Glomerular visceral epithelial cell (primary cell): Measurements from ENCODE around the gene NCAM2.

Experiments
- DNase-seq: peaks from one replicate; pipeline ENCODE4 v3.0.0-alpha.2; 2016; ENCODE audit errors: extremely low spot score

Gene NCAM2

GRCh38 chr21:21175798-21176334, 177.7 kb downstream of the NCAM2 start:
- DNase-seq, result no peak

GRCh38 chr21:21177353-21177986, 179.3 kb downstream of the NCAM2 start:
- no peak for DNase-seq

- no peak for DNase-seq
Observed at GRCh38 chr21:21179619-21180298, 181.6 kb downstream of the NCAM2 start.

- no peak for DNase-seq
Observed at GRCh38 chr21:21182401-21183010, 184.3 kb downstream of the NCAM2 start.

GRCh38 chr21:21183092-21183491, 184.9 kb downstream of the NCAM2 start:
- DNase-seq, result no peak

GRCh38 chr21:21184771-21185528, 186.7 kb downstream of the NCAM2 start:
- DNase-seq, result no peak

- no peak for DNase-seq
Observed at GRCh38 chr21:21187579-21187978, 189.4 kb downstream of the NCAM2 start.

GRCh38 chr21:21188513-21189195, 190.4 kb downstream of the NCAM2 start:
- no peak for DNase-seq

GRCh38 chr21:21195417-21195943, 197.3 kb downstream of the NCAM2 start:
- DNase-seq, result no peak

- DNase-seq, result peak; percentile 10
Observed at GRCh38 chr21:21196087-21196486, 197.9 kb downstream of the NCAM2 start.

- DNase-seq, result no peak
Observed at GRCh38 chr21:21196848-21197247, 198.6 kb downstream of the NCAM2 start.

- no peak for DNase-seq
Observed at GRCh38 chr21:21199342-21200102, 201.3 kb downstream of the NCAM2 start.

GRCh38 chr21:21200103-21200938, 202.1 kb downstream of the NCAM2 start:
- DNase-seq, result peak; percentile 91

GRCh38 chr21:21200939-21201615, 202.9 kb downstream of the NCAM2 start:
- no peak for DNase-seq

GRCh38 chr21:21203822-21204339, 205.7 kb downstream of the NCAM2 start:
- no peak for DNase-seq

GRCh38 chr21:21204366-21204996, 206.3 kb downstream of the NCAM2 start:
- DNase-seq, result no peak

GRCh38 chr21:21205604-21206003, 207.4 kb downstream of the NCAM2 start:
- no peak for DNase-seq

GRCh38 chr21:21210552-21210951, 212.3 kb downstream of the NCAM2 start:
- peak; percentile 21 for DNase-seq
